Prostate gland (tissue), 2 donors: ENCODE data around the gene TJP2. TPM values are rescaled to one million over a fixed set of nuclear protein-coding genes. Genes with fewer than 3 reads are reported as not detected.
"Not testable (repeated sequence)": the region's sequence is repeated elsewhere in the genome, so short reads cannot be mapped to it uniquely, and the experiment has no call there.

Experiments
- DNase-seq: peaks from one replicate; pipeline ENCODE4 v3.0.0-alpha.2; 2019; ENCODE audit warnings: low spot score
- H3K27ac ChIP-seq, 2 donors: fragments of 200-600 bp; sonication (generic); 2 replicates each; pipeline ENCODE4 v1.5.1; 2017 to 2019
- H3K27me3 ChIP-seq: fragments of 200-600 bp; sonication (generic); replicated peaks from 2 replicates; pipeline ENCODE4 v1.5.1; 2019; ENCODE audit not compliant: insufficient read depth
- H3K36me3 ChIP-seq, 2 donors: fragments of 200-600 bp; sonication (generic); 1 replicate in 1 of 2; 2 replicates in 1 of 2; pipeline versions ENCODE4 v1.5.1 to v1.8.1; 2017 to 2019
- H3K4me1 ChIP-seq: fragments of 200-600 bp; sonication (generic); replicated peaks from 2 replicates; pipeline ENCODE4 v1.5.1; 2019
- H3K4me3 ChIP-seq, 2 donors: fragments of 200-600 bp; sonication (generic); 2 replicates each; pipeline ENCODE4 v1.5.1; 2017 to 2019
- H3K9me3 ChIP-seq: fragments of 200-600 bp; sonication (generic); 2 replicates; pipeline ENCODE4 v1.5.1; 2017
- POLR2A ChIP-seq: fragments of 450-650 bp; IDR thresholded peaks from one replicate; pipeline ENCODE4 v1.6.1; 2016; ENCODE audit warnings: antibody characterized with exemption, mild to moderate bottlenecking
- POLR2AphosphoS5 ChIP-seq: sonication (generic); formaldehyde crosslinking; IDR thresholded peaks from one replicate; pipeline ENCODE4 v1.6.1; 2017; ENCODE audit warnings: antibody characterized with exemption
- WGBS: methylation state at CpG from one replicate; pipeline ENCODE4 v1.1.5; 2018; 5-methylcytosine and 5-hydroxymethylcytosine counted together
- intact Hi-C: fragments of 100-400 bp; cut with DNase I; formaldehyde crosslinking; loops from one replicate; pipeline ENCODE4 v1.14.2; 2022
- total RNA-seq, 2 donors: library from RNA; depleted of rRNA; stranded (reverse); fragments of >200 nt; gene quantifications; one replicate each; pipeline ENCODE4 v1.1.0, GENCODE V29; 2016
- TF ChIP-seq, protein P1 (sequence below), 4 experiments: fragments of 200-600 bp in 2 of 4; fragments of 450-650 bp in 2 of 4; sonication (generic) in 2 of 4; IDR thresholded peaks; 1 replicate in 3 of 4; 2 replicates in 1 of 4; pipeline ENCODE4 v1.5.1; 2016 to 2019; ENCODE audit warnings: antibody characterized with exemption in 4 of 4, mild to moderate bottlenecking in 2 of 4, moderate library complexity in 2 of 4

TJP2 gene
- total RNA-seq, 2 donors from 2014 or later, result 117 to 166 TPM

GRCh38 chr9:69299826-69300225 is 125.7 kb downstream of the TJP2 start:
- intact Hi-C loops, result no loop called here
- H3K9me3 ChIP-seq, result no peaks in the 10 kb centered on the region
- no peaks in the 10 kb centered on the region for H3K36me3 ChIP-seq
- no peak overlapping the region for H3K27ac ChIP-seq
- no peaks in the 10 kb centered on the region for H3K27me3 ChIP-seq
- DNase-seq, result no peak
- WGBS, result 36% methylated on average over 1 of the region's 1 CpG
- no peak overlapping the region for H3K4me3 ChIP-seq
- H3K4me1 ChIP-seq, result no peaks in the 10 kb centered on the region
- TF ChIP-seq POLR2AphosphoS5, result no peak
- TF ChIP-seq, protein P1, sequence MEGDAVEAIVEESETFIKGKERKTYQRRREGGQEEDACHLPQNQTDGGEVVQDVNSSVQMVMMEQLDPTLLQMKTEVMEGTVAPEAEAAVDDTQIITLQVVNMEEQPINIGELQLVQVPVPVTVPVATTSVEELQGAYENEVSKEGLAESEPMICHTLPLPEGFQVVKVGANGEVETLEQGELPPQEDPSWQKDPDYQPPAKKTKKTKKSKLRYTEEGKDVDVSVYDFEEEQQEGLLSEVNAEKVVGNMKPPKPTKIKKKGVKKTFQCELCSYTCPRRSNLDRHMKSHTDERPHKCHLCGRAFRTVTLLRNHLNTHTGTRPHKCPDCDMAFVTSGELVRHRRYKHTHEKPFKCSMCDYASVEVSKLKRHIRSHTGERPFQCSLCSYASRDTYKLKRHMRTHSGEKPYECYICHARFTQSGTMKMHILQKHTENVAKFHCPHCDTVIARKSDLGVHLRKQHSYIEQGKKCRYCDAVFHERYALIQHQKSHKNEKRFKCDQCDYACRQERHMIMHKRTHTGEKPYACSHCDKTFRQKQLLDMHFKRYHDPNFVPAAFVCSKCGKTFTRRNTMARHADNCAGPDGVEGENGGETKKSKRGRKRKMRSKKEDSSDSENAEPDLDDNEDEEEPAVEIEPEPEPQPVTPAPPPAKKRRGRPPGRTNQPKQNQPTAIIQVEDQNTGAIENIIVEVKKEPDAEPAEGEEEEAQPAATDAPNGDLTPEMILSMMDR (IDR thresholded peaks at IDR 0.05), result no peak
- TF ChIP-seq POLR2A, result no peak

DNA sequence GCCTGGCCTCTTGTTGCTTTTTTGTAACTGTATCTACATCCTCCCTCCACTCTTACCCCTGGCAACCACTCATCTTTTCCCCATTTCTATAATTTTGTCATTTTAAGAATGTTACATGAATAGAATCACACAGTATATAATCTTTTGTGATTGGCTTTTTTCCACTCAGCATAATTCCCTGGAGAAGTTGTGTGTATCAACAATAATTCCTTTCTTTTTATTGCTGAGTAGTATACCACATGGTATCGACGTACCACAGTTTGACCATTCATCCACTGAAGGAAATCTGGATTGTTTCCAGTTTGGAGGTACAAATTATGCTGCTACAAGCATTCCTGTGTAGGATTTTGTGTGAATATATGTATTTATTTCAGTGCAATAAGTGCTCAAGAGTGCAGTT is 129.3 kb downstream of the TJP2 start:
- intact Hi-C loops, result no loop called here

GRCh38 chr9:69306895-69307445 is 132.9 kb downstream of the TJP2 start:
- H3K4me1 ChIP-seq, intact Hi-C loops, H3K27ac ChIP-seq, DNase-seq, H3K9me3 ChIP-seq, H3K4me3 ChIP-seq, H3K36me3 ChIP-seq, H3K27me3 ChIP-seq: not testable (repeated sequence)
- 89% methylated on average over 5 of the region's 5 CpGs for WGBS

More for the DNA sequence above, 129.3 kb downstream of the TJP2 start:
- H3K4me3 ChIP-seq, result no peak overlapping the region
- H3K27me3 ChIP-seq, result no peaks in the 10 kb centered on the region
- whole genome bisulfite sequencing, result 94% methylated on average over 2 of the region's 2 CpGs
- DNase-seq, result no peak
- no peaks in the 10 kb centered on the region for H3K36me3 ChIP-seq
- H3K4me1 ChIP-seq, result no peaks in the 10 kb centered on the region
- no peak overlapping the region for H3K27ac ChIP-seq
- no peaks in the 10 kb centered on the region for H3K9me3 ChIP-seq
- TF ChIP-seq POLR2A, result no peak
- TF ChIP-seq, protein P1 (IDR thresholded peaks at IDR 0.05), result no peak
- TF ChIP-seq POLR2AphosphoS5, result no peak

- H3K36me3 ChIP-seq, result no peaks in the 10 kb centered on the region
- intact Hi-C loops, result no loop called here
- no peaks in the 10 kb centered on the region for H3K4me1 ChIP-seq
- WGBS, result 82% methylated on average over 5 of the region's 5 CpGs
- no peak overlapping the region for H3K4me3 ChIP-seq
- no peak for DNase-seq
- no peaks in the 10 kb centered on the region for H3K27me3 ChIP-seq
- H3K9me3 ChIP-seq, result no peaks in the 10 kb centered on the region
- H3K27ac ChIP-seq, result no peak overlapping the region
- TF ChIP-seq POLR2A (no peak), POLR2AphosphoS5 (no peak)
- TF ChIP-seq, protein P1 (IDR thresholded peaks at IDR 0.05), result no peak
Observed at GRCh38 chr9:69307446-69308205, 133.5 kb downstream of the TJP2 start.

GRCh38 chr9:69308206-69308931 is 134.3 kb downstream of the TJP2 start:
- no peak for TF ChIP-seq POLR2A
- H3K9me3 ChIP-seq, result no peaks in the 10 kb centered on the region
- no peaks in the 10 kb centered on the region for H3K4me1 ChIP-seq
- intact Hi-C loops, result no loop called here
- H3K27ac ChIP-seq, result no peak overlapping the region
- no peak overlapping the region for H3K4me3 ChIP-seq
- DNase-seq, result no peak
- H3K36me3 ChIP-seq, result no peaks in the 10 kb centered on the region
- 68% methylated on average over 5 of the region's 5 CpGs for WGBS
- no peaks in the 10 kb centered on the region for H3K27me3 ChIP-seq
